PC-3 (cell line): ENCODE measurements around the gene C1orf159.
A peak's percentile ranks its signal among the peaks of the same experiment; 100 is the strongest.

Source experiments
- EZH2 ChIP-seq: fragments of 300-600 bp; sonication (generic); IDR thresholded peaks from one replicate; pipeline ENCODE4 v1.6.1; 2017; ENCODE audit warnings: antibody characterized with exemption, mild to moderate bottlenecking, low read length; ENCODE audit not compliant: unreplicated experiment
- EZH2phosphoT487 ChIP-seq: fragments of 300-600 bp; sonication (generic); IDR thresholded peaks from 2 replicates; pipeline ENCODE4 v1.6.1; 2018; ENCODE audit warnings: mild to moderate bottlenecking, antibody characterized with exemption, low read length, borderline replicate concordance
- TF ChIP-seq, protein P1 (sequence below): fragments of 300-600 bp; sonication (generic); conservative IDR thresholded peaks from 2 replicates; pipeline ENCODE4 v1.5.1; 2017; ENCODE audit warnings: antibody characterized with exemption, low read depth, mild to moderate bottlenecking, low read length

DNA sequence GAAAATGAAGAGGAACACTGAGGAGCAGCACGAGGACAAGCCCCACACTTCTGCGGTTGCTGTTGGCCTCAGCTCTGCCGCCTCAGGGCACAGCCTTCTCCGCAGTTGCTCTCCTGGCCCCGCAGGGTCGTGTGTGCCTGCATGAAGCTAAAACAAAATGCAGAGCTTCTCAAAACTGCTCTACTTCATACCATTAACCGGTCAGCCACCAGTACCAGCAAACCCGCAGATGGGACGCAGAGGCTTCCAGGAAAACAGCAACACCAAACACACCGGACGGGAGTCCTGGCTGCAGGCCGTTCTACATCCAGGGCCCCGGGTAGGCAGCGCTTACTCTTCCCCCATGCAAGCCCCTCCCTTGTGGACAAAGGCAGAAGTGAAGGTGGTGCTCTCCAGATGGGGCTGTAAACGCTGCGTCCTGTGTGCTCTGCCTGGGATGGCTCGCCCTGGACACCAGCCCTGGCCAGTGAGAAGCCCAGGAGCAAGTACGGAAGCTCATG is 7.1 kb upstream of the C1orf159 start:
- TF ChIP-seq, protein P1, sequence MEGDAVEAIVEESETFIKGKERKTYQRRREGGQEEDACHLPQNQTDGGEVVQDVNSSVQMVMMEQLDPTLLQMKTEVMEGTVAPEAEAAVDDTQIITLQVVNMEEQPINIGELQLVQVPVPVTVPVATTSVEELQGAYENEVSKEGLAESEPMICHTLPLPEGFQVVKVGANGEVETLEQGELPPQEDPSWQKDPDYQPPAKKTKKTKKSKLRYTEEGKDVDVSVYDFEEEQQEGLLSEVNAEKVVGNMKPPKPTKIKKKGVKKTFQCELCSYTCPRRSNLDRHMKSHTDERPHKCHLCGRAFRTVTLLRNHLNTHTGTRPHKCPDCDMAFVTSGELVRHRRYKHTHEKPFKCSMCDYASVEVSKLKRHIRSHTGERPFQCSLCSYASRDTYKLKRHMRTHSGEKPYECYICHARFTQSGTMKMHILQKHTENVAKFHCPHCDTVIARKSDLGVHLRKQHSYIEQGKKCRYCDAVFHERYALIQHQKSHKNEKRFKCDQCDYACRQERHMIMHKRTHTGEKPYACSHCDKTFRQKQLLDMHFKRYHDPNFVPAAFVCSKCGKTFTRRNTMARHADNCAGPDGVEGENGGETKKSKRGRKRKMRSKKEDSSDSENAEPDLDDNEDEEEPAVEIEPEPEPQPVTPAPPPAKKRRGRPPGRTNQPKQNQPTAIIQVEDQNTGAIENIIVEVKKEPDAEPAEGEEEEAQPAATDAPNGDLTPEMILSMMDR: peak; percentile 19; the same call in 1 of the 2 replicates
- TF ChIP-seq EZH2phosphoT487: no peak
- no peak for TF ChIP-seq EZH2
